B cell (primary cell): ENCODE data around the gene ARL4A. TPM values are rescaled to one million over a fixed set of nuclear protein-coding genes. Genes with fewer than 3 reads are reported as not detected.

ENCODE experiments used
- ATAC-seq: fragments of 200-7000 bp; cut with Tn5 transposase; one replicate; pipeline ENCODE4 v1.10.0; 2021; ENCODE audit warnings: low read depth, mild to moderate bottlenecking, moderate number of reproducible peaks, moderate library complexity
- CTCF ChIA-PET: fragments of 350-600 bp; sonication (Branson Sonifier 250); formaldehyde crosslinking; loops from one replicate; lab custom pipeline; 2021; ENCODE audit warnings: antibody characterized with exemption, inconsistent platforms; lab: Charles Lee
- POLR2A ChIA-PET: fragments of 350-600 bp; sonication (Branson Sonifier 250); formaldehyde crosslinking; loops from one replicate; lab custom pipeline; 2021; ENCODE audit warnings: antibody characterized with exemption; lab: Charles Lee
- DNase-seq: peaks from one replicate; pipeline ENCODE4 v3.0.0; 2013
- H2AFZ ChIP-seq: 2 replicates; pipeline ENCODE4 v1.6.1; 2012; ENCODE audit warnings: mild to moderate bottlenecking, low read depth, low read length; ENCODE audit not compliant: insufficient read depth, poor library complexity, severe bottlenecking
- H3K27ac ChIP-seq, 2 donors: 1 replicate in 1 of 2; 2 replicates in 1 of 2; pipeline ENCODE4 v1.5.1; 2012 to 2013; ENCODE audit warnings: low read length in 2 of 2, mild to moderate bottlenecking in 2 of 2, moderate library complexity in 1 of 2
- H3K27me3 ChIP-seq, 4 experiments: fragments of 200-600 bp in 1 of 4; sonication (generic) in 1 of 4; replicated peaks in 1 of 4; 1 replicate in 2 of 4; 2 replicates in 2 of 4; pipeline versions ENCODE4 v1.6.1 to v1.7.0; 2013 to 2016; ENCODE audit warnings: low read length in 3 of 4, mild to moderate bottlenecking in 2 of 4, mixed read lengths in 1 of 4, moderate library complexity in 1 of 4; ENCODE audit not compliant: insufficient read depth in 4 of 4, control insufficient read depth in 3 of 4; ENCODE audit errors: control extremely low read depth in 1 of 4
- H3K36me3 ChIP-seq, 2 experiments: replicated peaks in 1 of 2; 1 replicate in 1 of 2; 2 replicates in 1 of 2; pipeline versions ENCODE4 v1.6.1 to v1.7.1; 2013; ENCODE audit warnings: low read length in 1 of 2; ENCODE audit not compliant: insufficient read depth in 2 of 2, control insufficient read depth in 1 of 2; ENCODE audit errors: control extremely low read depth in 1 of 2, extremely low read depth in 1 of 2
- H3K4me1 ChIP-seq, 2 donors: fragments of 200-600 bp in 1 of 2; sonication (generic) in 1 of 2; 1 replicate in 1 of 2; 2 replicates in 1 of 2; pipeline versions ENCODE4 v1.5.1 to v1.6.1; 2013 to 2017; ENCODE audit warnings: low read length in 2 of 2; ENCODE audit not compliant: control insufficient read depth in 2 of 2, insufficient read depth in 2 of 2
- H3K4me2 ChIP-seq: replicated peaks from 2 replicates; pipeline ENCODE3; 2012; ENCODE audit warnings: mild to moderate bottlenecking, low read depth, low read length; ENCODE audit not compliant: poor library complexity, severe bottlenecking
- H3K4me3 ChIP-seq, 5 experiments: fragments of 200-600 bp in 1 of 5; sonication (generic) in 1 of 5; 1 replicate in 3 of 5; 2 replicates in 2 of 5; pipeline versions ENCODE4 v1.5.1 to v1.7.0; 2011 to 2016; ENCODE audit warnings: low read length in 4 of 5, mild to moderate bottlenecking in 4 of 5, low read depth in 2 of 5, control low read depth in 1 of 5, moderate library complexity in 1 of 5; ENCODE audit not compliant: insufficient read depth in 1 of 5; ENCODE audit errors: control extremely low read depth in 1 of 5, extremely low read depth in 1 of 5
- H3K79me2 ChIP-seq: fragments of 200-600 bp; sonication (generic); one replicate; pipeline ENCODE4 v1.6.0; 2016; ENCODE audit warnings: low read length; ENCODE audit not compliant: control insufficient read depth, insufficient read depth
- H3K9ac ChIP-seq: fragments of 200-600 bp; sonication (generic); 2 replicates; pipeline ENCODE4 v1.6.1; 2017; ENCODE audit warnings: mild to moderate bottlenecking, low read length, moderate library complexity
- H3K9me3 ChIP-seq, 3 donors: one replicate each; pipeline versions ENCODE4 v1.6.1 to v1.7.1; 2013; ENCODE audit warnings: low read length in 2 of 3; ENCODE audit not compliant: control insufficient read depth in 2 of 3, insufficient read depth in 1 of 3; ENCODE audit errors: control extremely low read depth in 1 of 3
- H4K20me1 ChIP-seq: 2 replicates; pipeline ENCODE4 v1.6.0; 2012; ENCODE audit warnings: mild to moderate bottlenecking, low read length; ENCODE audit not compliant: insufficient read depth, control insufficient read depth, poor library complexity, severe bottlenecking
- H3K27ac Mint-ChIP-seq: one replicate; pipeline ENCODE4 v1.8.0; 2021; ENCODE audit warnings: mixed read lengths
- H3K27me3 Mint-ChIP-seq: one replicate; pipeline ENCODE4 v1.8.0; 2021; ENCODE audit warnings: mixed read lengths
- H3K4me1 Mint-ChIP-seq: one replicate; pipeline ENCODE4 v1.8.0; 2021; ENCODE audit warnings: mixed read lengths
- H3K4me3 Mint-ChIP-seq: one replicate; pipeline ENCODE4 v1.8.0; 2021; ENCODE audit warnings: mixed read lengths
- H3K9me3 Mint-ChIP-seq: one replicate; pipeline ENCODE4 v1.8.0; 2022; ENCODE audit warnings: mixed read lengths; ENCODE audit not compliant: insufficient read depth
- CTCF ChIP-seq: fragments of 200-600 bp; IDR thresholded peaks from one replicate; pipeline ENCODE4 v1.8.0; 2022; ENCODE audit warnings: antibody characterized with exemption, mild to moderate bottlenecking
- EZH2 ChIP-seq: IDR thresholded peaks from 2 replicates; pipeline ENCODE4 v1.6.1; 2012; ENCODE audit warnings: borderline replicate concordance, low read depth, mild to moderate bottlenecking, moderate library complexity, low read length; ENCODE audit not compliant: insufficient read depth, poor library complexity, severe bottlenecking
- WGBS: methylation state at CpG from one replicate; pipeline ENCODE4 v1.1.5; 2013; ENCODE audit warnings: missing lambda C conversion rate; ENCODE audit not compliant: insufficient coverage; 5-methylcytosine and 5-hydroxymethylcytosine counted together
- intact Hi-C: fragments of 100-400 bp; cut with micrococcal nuclease; formaldehyde crosslinking; loops from one replicate; pipeline ENCODE4 v1.10.0; 2022
- polyA plus RNA-seq: library from polyadenylated mRNA; depleted of rRNA; stranded (reverse); fragments of >200 nt; gene quantifications from 2 replicates; pipeline ENCODE4 v1.2.3, GENCODE V29; 2012
- total RNA-seq, 2 donors: library from RNA; stranded (reverse); fragments of 120-200 nt in 1 of 2; gene quantifications; 1 replicate in 1 of 2; 2 replicates in 1 of 2; pipeline versions ENCODE4 v1.2.3 to v1.2.4, GENCODE V29; 2013 to 2022

The ARL4A gene
- total and polyA plus RNA-seq, 2 donors (not counting 1 experiment from before 2014, with no cell fraction given): 14.2 to 100 TPM

GRCh38 chr7:12684733-12685132 lies 2.7 kb upstream of the ARL4A start:
- peak overlapping the region; percentile 99 to 100 for H3K27ac ChIP-seq
- H3K9ac ChIP-seq: no peak overlapping the region
- Mint-ChIP-seq H3K27me3 (no peaks in the 10 kb centered on the region), H3K9me3 (no peaks in the 10 kb centered on the region), H3K4me1 (peaks cover 49% of the 10 kb centered on the region), H3K27ac (peak overlapping the region; percentile 74), H3K4me3 (peak overlapping the region; percentile 36)
- H3K4me3 ChIP-seq: no peak overlapping the region
- H4K20me1 ChIP-seq: peaks cover 7% of the 10 kb centered on the region
- POLR2A ChIA-PET: no interaction called here
- peak; percentile 65 for DNase-seq
- no peak for ATAC-seq
- CTCF ChIA-PET: interaction anchor here (0.7 to 2.8 kb wide), 3 partner anchors 9 to 577 kb away, joined by 3 to 11 read pairs (median 6); no protein-coding TSS in a partner anchor
- peaks cover 18 to 24% of the 10 kb centered on the region in 2 donors for H3K4me1 ChIP-seq
- H2AFZ ChIP-seq: no peak overlapping the region
- no peaks in the 10 kb centered on the region for H3K36me3 ChIP-seq
- H3K27me3 ChIP-seq: no peaks in the 10 kb centered on the region
- H3K4me2 ChIP-seq: no peak overlapping the region
- intact Hi-C loops: loop anchor here (5.0 to 10.0 kb wide), 2 partner anchors 160 to 433 kb away; no protein-coding TSS in a partner anchor
- 79% methylated on average over 11 of the region's 19 CpGs for WGBS
- TF ChIP-seq EZH2 (no peak), CTCF (no peak)
- peaks cover 0 to 8% (median 0%) of the 10 kb centered on the region in 3 donors for H3K9me3 ChIP-seq
- H3K79me2 ChIP-seq: peaks cover 16% of the 10 kb centered on the region

- peak overlapping the region; percentile 87 for H3K27ac Mint-ChIP-seq
- Histone ChIP-seq H3K36me3 (no peaks in the 10 kb centered on the region), H3K4me1 (peaks cover 22 to 24% of the 10 kb centered on the region in 2 donors), H3K4me3 (peak overlapping the region in 2 of 5 experiments; percentile 37 to 42), H2AFZ (no peak overlapping the region), H3K27ac (peak overlapping the region; percentile 99 to 100), H3K9me3 (peaks cover 0 to 8% (median 0%) of the 10 kb centered on the region in 3 donors), H4K20me1 (peaks cover 7% of the 10 kb centered on the region), H3K4me2 (peak overlapping the region; percentile 64), H3K79me2 (peaks cover 24% of the 10 kb centered on the region), H3K27me3 (no peaks in the 10 kb centered on the region), H3K9ac (peak overlapping the region; percentile 60)
- TF ChIP-seq EZH2 (no peak), CTCF (no peak)
- DNase-seq (peak; percentile 58), ATAC-seq (no peak)
- H3K4me1 Mint-ChIP-seq: peaks cover 55% of the 10 kb centered on the region
- CTCF ChIA-PET: interaction anchor here (0.7 to 2.8 kb wide), 8 partner anchors 11 to 576 kb away, joined by 4 to 15 read pairs (median 10); no protein-coding TSS in a partner anchor
- intact Hi-C loops: loop anchor here (5.0 to 10.0 kb wide), 2 partner anchors 161 to 432 kb away; no protein-coding TSS in a partner anchor
- H3K4me3 Mint-ChIP-seq: peak overlapping the region; percentile 99
- WGBS: 83% methylated on average over 5 of the region's 13 CpGs
- H3K9me3 Mint-ChIP-seq: no peaks in the 10 kb centered on the region
- no peaks in the 10 kb centered on the region for H3K27me3 Mint-ChIP-seq
- POLR2A ChIA-PET: no interaction called here
Measured at GRCh38 chr7:12685550-12685949, 1.9 kb upstream of the ARL4A start.
